ENCODE data around the gene ACAP1. TPM values are rescaled to one million over a fixed set of nuclear protein-coding genes. Genes with fewer than 3 reads are reported as not detected.

ACAP1 gene
- total and polyA plus RNA-seq, 10 donors: 118 to 312 (median 215) TPM

GRCh38 chr17:7328840-7329373 is 7.4 kb upstream of the ACAP1 start, which contains the start of gene NEURL4:
NEURL4 (minus strand) TSS chr17:7329335; CDS start chr17:7329312, 23 bp downstream.
- H3K4me1 ChIP-seq: peaks cover 8 to 73% (median 42%) of the 10 kb centered on the region in 6 donors
- no peaks in the 10 kb centered on the region for H3K9me3 ChIP-seq
- H3K36me3 ChIP-seq: peaks cover 0 to 35% (median 21%) of the 10 kb centered on the region in 6 donors
- 0 to 1% (median 1%) methylated on average over 32 to 50 of the region's 50 CpGs for WGBS, 5 donors
- intact Hi-C loops (cut with DNase I; ENCODE audit: low total_unique reads): no loop called here
- no peak for TF ChIP-seq CTCF (IDR thresholded peaks at IDR 0.05 in 8 of 11, conservative IDR thresholded peaks at IDR 0.05 in 3 of 11)
- no peak for TF ChIP-seq POLR2A (IDR thresholded peaks at IDR 0.05)
- no peak for TF ChIP-seq POLR2AphosphoS5 (IDR thresholded peaks at IDR 0.05)
- peak within 1 kb of the TSS; percentile 89 to 95 (median 93) for H3K27ac ChIP-seq
- H3K4me3 ChIP-seq: peak within 1 kb of the TSS; percentile 77 to 95 (median 87)
- DNase-seq: no peak
- no peaks in the 10 kb centered on the region for H3K27me3 ChIP-seq (replicated peaks in 1 of 7)

- intact Hi-C loops (cut with DNase I; ENCODE audit: low total_unique reads): no loop called here
- 0 to 1% (median 1%) methylated on average over 25 to 43 of the region's 43 CpGs for WGBS, 5 donors
- Histone ChIP-seq H3K27me3 (replicated peaks in 1 of 7) (no peaks in the 10 kb centered on the region), H3K4me3 (peak overlapping the region; percentile 77 to 95 (median 87)), H3K27ac (peak overlapping the region; percentile 89 to 95 (median 93)), H3K9me3 (no peaks in the 10 kb centered on the region), H3K4me1 (peaks cover 6 to 73% (median 37%) of the 10 kb centered on the region in 6 donors), H3K36me3 (peaks cover 0 to 30% (median 17%) of the 10 kb centered on the region in 6 donors)
- peak; percentile 99 for DNase-seq
- TF ChIP-seq CTCF (IDR thresholded peaks at IDR 0.05 in 8 of 11, conservative IDR thresholded peaks at IDR 0.05 in 3 of 11): peak in 4 of 11 experiments; percentile 5 to 50 (median 18)
- peak in 2 of 3 donors; percentile 23 to 69 for TF ChIP-seq POLR2A (IDR thresholded peaks at IDR 0.05)
- TF ChIP-seq POLR2AphosphoS5 (IDR thresholded peaks at IDR 0.05): peak; percentile 89 to 95 (median 94)
Measured at GRCh38 chr17:7329374-7329996, 6.8 kb upstream of the ACAP1 start.

GRCh38 chr17:7329997-7330637 is 6.2 kb upstream of the ACAP1 start:
- peak; percentile 95 for DNase-seq
- 0 to 2% (median 1%) methylated on average over 2 to 34 of the region's 34 CpGs for WGBS, 5 donors
- intact Hi-C loops (cut with DNase I; ENCODE audit: low total_unique reads): no loop called here
- Histone ChIP-seq H3K27ac (peak overlapping the region; percentile 89 to 95 (median 93)), H3K9me3 (no peaks in the 10 kb centered on the region), H3K36me3 (peaks cover 0 to 23% (median 12%) of the 10 kb centered on the region in 6 donors), H3K4me3 (peak overlapping the region; percentile 77 to 95 (median 87)), H3K27me3 (replicated peaks in 1 of 7) (no peaks in the 10 kb centered on the region), H3K4me1 (peaks cover 6 to 75% (median 37%) of the 10 kb centered on the region in 6 donors)
- TF ChIP-seq CTCF (IDR thresholded peaks at IDR 0.05 in 8 of 11, conservative IDR thresholded peaks at IDR 0.05 in 3 of 11) (no peak), POLR2AphosphoS5 (IDR thresholded peaks at IDR 0.05) (no peak), POLR2A (IDR thresholded peaks at IDR 0.05) (no peak)

- WGBS, 5 donors: 61 to 94% (median 72%) methylated on average over 5 to 13 of the region's 13 CpGs
- Histone ChIP-seq H3K4me1 (peaks cover 6 to 80% (median 41%) of the 10 kb centered on the region in 6 donors), H3K36me3 (peaks cover 0 to 18% (median 9%) of the 10 kb centered on the region in 6 donors), H3K4me3 (peak overlapping the region; percentile 77 to 95 (median 87)), H3K27ac (peak overlapping the region; percentile 89 to 95 (median 93)), H3K9me3 (no peaks in the 10 kb centered on the region), H3K27me3 (replicated peaks in 1 of 7) (no peaks in the 10 kb centered on the region)
- TF ChIP-seq POLR2AphosphoS5 (IDR thresholded peaks at IDR 0.05): no peak
- TF ChIP-seq CTCF (IDR thresholded peaks at IDR 0.05 in 8 of 11, conservative IDR thresholded peaks at IDR 0.05 in 3 of 11): no peak
- no peak for TF ChIP-seq POLR2A (IDR thresholded peaks at IDR 0.05)
- DNase-seq: peak; percentile 85
- intact Hi-C loops (cut with DNase I; ENCODE audit: low total_unique reads): no loop called here
Measured at GRCh38 chr17:7330638-7331015, 5.7 kb upstream of the ACAP1 start.
